OCI-LY1 (cell line): ENCODE data around the gene P4HTM.

Source experiments
- CTCF ChIP-seq: fragments of 200-600 bp; sonication (generic), shearing (Covaris generic); IDR thresholded peaks from 2 replicates; pipeline ENCODE4 v1.5.1; 2017; ENCODE audit warnings: mild to moderate bottlenecking, antibody characterized with exemption, low read length, moderate library complexity, mixed read lengths
- EZH2 ChIP-seq: fragments of 200-600 bp; sonication (generic), shearing (Covaris generic); IDR thresholded peaks from 2 replicates; pipeline ENCODE4 v1.8.0; 2017; ENCODE audit warnings: borderline replicate concordance, mixed run types, mild to moderate bottlenecking, antibody characterized with exemption, low read length, moderate library complexity, mixed read lengths

DNA sequence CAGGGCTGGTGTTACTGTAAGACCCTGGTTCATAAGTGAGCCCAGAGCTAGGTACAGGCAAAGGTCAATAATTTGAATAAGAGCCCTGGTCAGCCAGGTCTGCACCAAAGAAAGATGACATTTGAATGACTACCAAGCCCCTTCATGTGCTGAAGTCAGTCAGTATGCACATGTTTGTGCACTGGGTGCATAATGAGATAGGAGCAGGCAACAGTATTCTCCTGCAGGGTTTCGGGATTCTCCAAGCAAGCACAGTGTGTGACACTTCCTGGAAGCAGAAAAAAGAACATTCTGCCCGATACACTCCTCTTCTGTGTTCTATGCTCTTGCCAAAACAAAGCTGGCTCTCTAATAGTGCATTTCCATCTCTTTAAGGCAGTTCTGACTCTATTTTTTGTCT, 44.6 kb downstream of the P4HTM start:
- TF ChIP-seq CTCF (no peak), EZH2 (no peak)
